ENCODE results near the gene LYPLAL1. TPM values are rescaled to one million over a fixed set of nuclear protein-coding genes. Genes with fewer than 3 reads are reported as not detected.

The LYPLAL1 gene
- 40.3 TPM for total RNA-seq
- polyA plus RNA-seq, result 60.6 TPM
- long read RNA-seq, donor 1, partial matches to known transcripts, result 0 of 7 reads
- long read RNA-seq, donor 1, other reads (novel, unspliced or antisense), result 0 of 7 reads
- long read RNA-seq, donor 2, transcript LYPLAL1-202 (5 exons, 1,898 nt), result major isoform, 11 of 16 reads
- long read RNA-seq, donor 2, partial matches to known transcripts, result 0 of 16 reads
- long read RNA-seq, donor 2, other reads (novel, unspliced or antisense), result 0 of 16 reads
- long read RNA-seq, donor 3, transcript LYPLAL1-202 (5 exons, 1,898 nt), result major isoform, 12 of 18 reads
- long read RNA-seq, donor 3, partial matches to known transcripts, result 0 of 18 reads
- long read RNA-seq, donor 3, other reads (novel, unspliced or antisense), result 0 of 18 reads
- long read RNA-seq, donor 4, transcript LYPLAL1-202 (5 exons, 1,898 nt), result major isoform, 5 of 15 reads
- long read RNA-seq, donor 4, partial matches to known transcripts, result 8 of 15 reads
- long read RNA-seq, donor 4, other reads (novel, unspliced or antisense), result 0 of 15 reads
- long read RNA-seq, donor 5, transcript LYPLAL1-202 (5 exons, 1,898 nt), result major isoform, 19 of 25 reads
- long read RNA-seq, donor 5, partial matches to known transcripts, result 0 of 25 reads
- long read RNA-seq, donor 5, other reads (novel, unspliced or antisense), result 0 of 25 reads
- long read RNA-seq, donor 6, partial matches to known transcripts, result 0 of 5 reads
- long read RNA-seq, donor 6, other reads (novel, unspliced or antisense), result 0 of 5 reads
- long read RNA-seq, donor 7, transcript LYPLAL1-202 (5 exons, 1,898 nt), result major isoform, 6 of 9 reads
- long read RNA-seq, donor 7, partial matches to known transcripts, result 0 of 9 reads
- long read RNA-seq, donor 7, other reads (novel, unspliced or antisense), result 0 of 9 reads
- long read RNA-seq, donor 8, partial matches to known transcripts, result 0 of 3 reads
- long read RNA-seq, donor 8, other reads (novel, unspliced or antisense), result 0 of 3 reads
- long read RNA-seq, donor 9, transcript LYPLAL1-202 (5 exons, 1,898 nt), result major isoform, 5 of 8 reads
- long read RNA-seq, donor 9, partial matches to known transcripts, result 0 of 8 reads
- long read RNA-seq, donor 9, other reads (novel, unspliced or antisense), result 0 of 8 reads
- long read RNA-seq, donor 10, transcript LYPLAL1-202 (5 exons, 1,898 nt), result major isoform, 5 of 6 reads
- long read RNA-seq, donor 10, partial matches to known transcripts, result 0 of 6 reads
- long read RNA-seq, donor 10, other reads (novel, unspliced or antisense), result 0 of 6 reads

DNA sequence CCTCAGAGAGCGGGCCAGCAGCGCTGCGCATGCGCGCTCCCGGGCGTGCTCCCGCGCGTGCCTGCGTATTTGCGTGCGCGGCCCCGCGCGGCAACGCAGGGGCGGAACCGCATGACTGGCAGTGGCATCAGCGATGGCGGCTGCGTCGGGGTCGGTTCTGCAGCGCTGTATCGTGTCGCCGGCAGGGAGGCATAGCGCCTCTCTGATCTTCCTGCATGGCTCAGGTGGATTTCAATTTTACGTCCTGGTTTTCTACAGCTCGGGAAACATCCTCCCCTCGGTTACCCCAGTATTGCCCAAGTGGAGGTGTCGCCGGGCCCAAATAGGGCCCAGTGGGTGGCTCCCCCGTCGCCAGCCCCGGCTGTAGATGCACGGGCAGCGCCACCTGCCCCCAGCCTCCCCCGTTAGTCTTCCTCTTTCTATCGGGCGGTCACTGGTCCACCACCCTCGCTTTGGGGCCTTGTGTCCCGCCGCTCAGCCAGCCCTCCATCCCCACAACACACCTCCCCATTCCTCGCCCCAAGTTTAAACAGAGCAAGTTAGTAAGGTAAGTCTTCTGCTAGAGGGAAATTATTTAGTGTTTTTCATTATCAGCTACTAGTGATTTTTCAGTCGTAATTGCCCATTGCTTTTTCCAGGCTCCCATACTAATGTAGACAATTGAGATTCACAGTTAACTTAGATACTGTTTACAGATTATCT is at the start of gene LYPLAL1:
Gene LYPLAL1 (plus strand): TSS at position 121 of the 702 bp plus-strand sequence. CDS start 13 bp downstream, at position 134.
- WGBS, result under 1% methylated on average over 48 of the region's 48 CpGs
- no peaks in the 10 kb centered on the region for H3K27me3 ChIP-seq (ENCODE audit: control insufficient read depth in 2 of 2, insufficient read depth in 1 of 2, low read length in 1 of 2)
- H3K4me3 ChIP-seq (ENCODE audit: low read length in 2 of 2), result peak within 1 kb of the TSS; percentile 75
- peaks cover 8 to 9% of the 10 kb centered on the region in 2 donors for H3K4me1 ChIP-seq (ENCODE audit: control insufficient read depth in 2 of 2, insufficient read depth in 2 of 2, low read length in 2 of 2)
- peak within 1 kb of the TSS; percentile 89 to 90 for H3K27ac ChIP-seq (ENCODE audit: low read depth in 1 of 2, low read length in 1 of 2)
- H3K9me3 ChIP-seq (ENCODE audit: control insufficient read depth in 2 of 2, insufficient read depth in 1 of 2, low read length in 1 of 2), result no peaks in the 10 kb centered on the region
- DNase-seq (ENCODE audit: low read depth in 6 of 9, low spot score in 9 of 9), result peak; percentile 71 to 95 (median 84)
- peaks cover 0 to 3% of the 10 kb centered on the region in 2 donors for H3K36me3 ChIP-seq (ENCODE audit: control insufficient read depth in 2 of 2, insufficient read depth in 2 of 2, low read length in 1 of 2)

DNA sequence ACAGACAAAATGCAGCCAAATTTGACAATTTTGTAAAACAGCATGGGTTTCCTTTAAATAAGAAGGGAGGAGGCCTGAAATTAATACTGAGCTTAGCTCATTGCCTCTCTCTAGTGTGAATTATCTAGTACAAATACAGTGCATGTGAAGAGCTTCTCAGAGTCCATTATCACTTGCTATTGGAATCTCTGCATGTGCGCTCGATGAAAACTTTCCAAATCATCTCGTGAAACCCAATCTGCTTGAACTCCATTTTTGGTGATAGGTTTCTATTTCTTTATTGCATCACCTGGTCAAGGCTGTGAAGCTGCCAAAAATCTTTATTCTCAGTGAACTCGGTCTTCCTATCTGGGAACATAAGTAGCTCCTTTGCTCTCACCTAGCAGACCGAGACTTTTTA is 49.5 kb upstream of the LYPLAL1 start:
- Histone ChIP-seq H3K27ac (ENCODE audit: low read depth in 1 of 2, low read length in 1 of 2) (no peak overlapping the region), H3K4me3 (ENCODE audit: low read length in 2 of 2) (no peak overlapping the region), H3K27me3 (ENCODE audit: control insufficient read depth in 2 of 2, insufficient read depth in 1 of 2, low read length in 1 of 2) (no peaks in the 10 kb centered on the region), H3K9me3 (ENCODE audit: control insufficient read depth in 2 of 2, insufficient read depth in 1 of 2, low read length in 1 of 2) (no peaks in the 10 kb centered on the region), H3K36me3 (ENCODE audit: control insufficient read depth in 2 of 2, insufficient read depth in 2 of 2, low read length in 1 of 2) (no peaks in the 10 kb centered on the region), H3K4me1 (ENCODE audit: control insufficient read depth in 2 of 2, insufficient read depth in 2 of 2, low read length in 2 of 2) (no peaks in the 10 kb centered on the region)
- peak in 1 of 9 donors; percentile 9 for DNase-seq (ENCODE audit: low read depth in 6 of 9, low spot score in 9 of 9)
- 96% methylated on average over 5 of the region's 5 CpGs for WGBS

DNA sequence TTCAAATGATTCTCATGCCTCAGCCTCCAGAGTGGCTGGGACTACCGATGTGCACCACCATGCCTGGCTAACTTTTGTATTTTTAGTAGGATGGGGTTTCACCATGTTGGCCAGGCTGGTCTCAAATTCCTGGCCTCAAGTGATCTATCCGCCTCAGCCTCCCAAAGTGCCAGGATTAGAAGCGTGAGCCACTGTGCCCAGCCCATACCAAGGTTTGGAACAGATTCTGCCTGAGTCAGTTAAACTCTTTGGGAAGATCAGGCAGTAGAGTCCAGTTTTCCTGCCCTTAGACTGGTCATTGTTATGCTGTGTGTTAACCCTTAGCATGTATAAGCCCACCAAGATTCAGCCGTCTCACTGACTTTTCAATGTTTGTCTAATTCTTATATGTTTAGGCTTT is 48.3 kb upstream of the LYPLAL1 start:
- whole genome bisulfite sequencing, result 97% methylated on average over 4 of the region's 4 CpGs
- H3K27ac ChIP-seq (ENCODE audit: low read depth in 1 of 2, low read length in 1 of 2), result no peak overlapping the region
- DNase-seq (ENCODE audit: low read depth in 6 of 9, low spot score in 9 of 9), result no peak
- no peaks in the 10 kb centered on the region for H3K27me3 ChIP-seq (ENCODE audit: control insufficient read depth in 2 of 2, insufficient read depth in 1 of 2, low read length in 1 of 2)
- no peak overlapping the region for H3K4me3 ChIP-seq (ENCODE audit: low read length in 2 of 2)
- no peaks in the 10 kb centered on the region for H3K36me3 ChIP-seq (ENCODE audit: control insufficient read depth in 2 of 2, insufficient read depth in 2 of 2, low read length in 1 of 2)
- no peaks in the 10 kb centered on the region for H3K9me3 ChIP-seq (ENCODE audit: control insufficient read depth in 2 of 2, insufficient read depth in 1 of 2, low read length in 1 of 2)
- H3K4me1 ChIP-seq (ENCODE audit: control insufficient read depth in 2 of 2, insufficient read depth in 2 of 2, low read length in 2 of 2), result no peaks in the 10 kb centered on the region

DNA sequence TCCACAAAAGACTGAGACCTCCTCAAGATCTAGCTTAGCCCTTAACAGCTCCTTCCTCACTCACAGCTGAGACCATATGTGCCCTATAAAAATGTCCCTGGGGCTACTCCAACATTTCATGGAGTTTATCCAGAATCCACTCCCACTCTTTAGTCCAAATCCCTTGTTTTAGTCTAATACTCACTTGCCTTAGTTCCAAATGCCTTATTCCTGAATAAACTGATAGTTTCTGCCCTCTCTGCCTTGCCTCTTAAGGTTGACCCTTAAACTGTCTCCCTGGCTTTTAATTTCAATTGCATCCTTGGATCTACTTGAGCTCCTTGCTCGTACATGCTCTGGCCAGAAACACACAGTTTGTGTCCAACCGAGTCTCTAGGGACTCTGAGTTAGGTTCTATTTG is 47.3 kb upstream of the LYPLAL1 start:
- Histone ChIP-seq H3K36me3 (ENCODE audit: control insufficient read depth in 2 of 2, insufficient read depth in 2 of 2, low read length in 1 of 2) (no peaks in the 10 kb centered on the region), H3K27me3 (ENCODE audit: control insufficient read depth in 2 of 2, insufficient read depth in 1 of 2, low read length in 1 of 2) (no peaks in the 10 kb centered on the region), H3K27ac (ENCODE audit: low read depth in 1 of 2, low read length in 1 of 2) (no peak overlapping the region), H3K4me1 (ENCODE audit: control insufficient read depth in 2 of 2, insufficient read depth in 2 of 2, low read length in 2 of 2) (no peaks in the 10 kb centered on the region), H3K4me3 (ENCODE audit: low read length in 2 of 2) (no peak overlapping the region), H3K9me3 (ENCODE audit: control insufficient read depth in 2 of 2, insufficient read depth in 1 of 2, low read length in 1 of 2) (no peaks in the 10 kb centered on the region)
- DNase-seq (ENCODE audit: low read depth in 6 of 9, low spot score in 9 of 9), result no peak
- 89% methylated on average over 2 of the region's 2 CpGs for WGBS

DNA sequence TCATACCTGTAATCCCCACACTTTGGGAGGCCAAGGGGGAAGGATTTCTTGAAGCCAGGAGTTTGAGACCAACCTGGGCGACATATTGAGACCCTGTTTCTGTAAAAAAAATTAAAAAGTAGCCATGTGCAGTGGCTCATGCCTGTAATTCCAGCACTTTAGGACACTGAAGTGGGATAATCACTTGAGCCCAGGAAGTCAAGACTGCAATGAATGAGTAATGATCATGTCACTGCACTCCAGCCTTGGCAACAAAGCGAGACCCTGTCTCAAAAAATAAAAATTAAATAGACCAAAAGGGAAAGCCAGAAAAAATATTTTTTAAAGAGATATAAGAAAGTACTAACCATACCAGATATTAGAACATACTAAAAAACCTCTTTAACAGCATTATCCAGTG is 44.7 kb upstream of the LYPLAL1 start:
- no peak overlapping the region for H3K27ac ChIP-seq (ENCODE audit: low read depth in 1 of 2, low read length in 1 of 2)
- no peaks in the 10 kb centered on the region for H3K9me3 ChIP-seq (ENCODE audit: control insufficient read depth in 2 of 2, insufficient read depth in 1 of 2, low read length in 1 of 2)
- 93% methylated on average over 2 of the region's 2 CpGs for WGBS
- H3K27me3 ChIP-seq (ENCODE audit: control insufficient read depth in 2 of 2, insufficient read depth in 1 of 2, low read length in 1 of 2), result no peaks in the 10 kb centered on the region
- H3K4me1 ChIP-seq (ENCODE audit: control insufficient read depth in 2 of 2, insufficient read depth in 2 of 2, low read length in 2 of 2), result no peaks in the 10 kb centered on the region
- DNase-seq (ENCODE audit: low read depth in 6 of 9, low spot score in 9 of 9), result no peak
- no peak overlapping the region for H3K4me3 ChIP-seq (ENCODE audit: low read length in 2 of 2)
- no peaks in the 10 kb centered on the region for H3K36me3 ChIP-seq (ENCODE audit: control insufficient read depth in 2 of 2, insufficient read depth in 2 of 2, low read length in 1 of 2)

DNA sequence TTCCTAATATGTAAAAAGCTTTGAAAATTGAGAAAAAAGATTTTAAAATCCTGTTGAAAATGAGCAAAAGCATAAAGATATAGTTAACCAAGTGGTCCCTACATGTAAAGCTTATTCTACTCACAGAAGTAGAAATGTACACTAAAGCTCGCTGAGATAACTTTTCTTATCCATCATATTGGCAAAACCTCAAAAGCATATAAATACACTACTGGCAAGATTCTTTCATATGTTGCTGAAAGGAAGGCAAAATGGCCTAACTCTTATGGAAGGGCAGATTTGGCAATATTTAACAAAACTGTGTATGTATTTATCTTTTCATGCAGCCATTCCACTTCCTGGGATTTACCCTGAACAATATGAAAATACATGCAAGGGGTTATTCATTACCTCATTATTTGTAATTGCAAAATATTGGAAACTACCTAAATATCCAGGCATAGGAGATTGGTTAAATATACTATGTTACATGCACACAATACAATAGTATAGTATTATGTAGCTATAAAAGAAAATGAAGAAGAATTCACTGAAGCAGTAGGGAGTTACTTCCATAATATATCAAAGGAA is 43.2 kb upstream of the LYPLAL1 start:
- Histone ChIP-seq H3K36me3 (ENCODE audit: control insufficient read depth in 2 of 2, insufficient read depth in 2 of 2, low read length in 1 of 2) (no peaks in the 10 kb centered on the region), H3K4me3 (ENCODE audit: low read length in 2 of 2) (no peak overlapping the region), H3K27me3 (ENCODE audit: control insufficient read depth in 2 of 2, insufficient read depth in 1 of 2, low read length in 1 of 2) (no peaks in the 10 kb centered on the region), H3K27ac (ENCODE audit: low read depth in 1 of 2, low read length in 1 of 2) (no peak overlapping the region), H3K4me1 (ENCODE audit: control insufficient read depth in 2 of 2, insufficient read depth in 2 of 2, low read length in 2 of 2) (no peaks in the 10 kb centered on the region), H3K9me3 (ENCODE audit: control insufficient read depth in 2 of 2, insufficient read depth in 1 of 2, low read length in 1 of 2) (no peaks in the 10 kb centered on the region)
- DNase-seq (ENCODE audit: low read depth in 6 of 9, low spot score in 9 of 9), result no peak
- WGBS, result 97% methylated on average over 1 of the region's 1 CpG

DNA sequence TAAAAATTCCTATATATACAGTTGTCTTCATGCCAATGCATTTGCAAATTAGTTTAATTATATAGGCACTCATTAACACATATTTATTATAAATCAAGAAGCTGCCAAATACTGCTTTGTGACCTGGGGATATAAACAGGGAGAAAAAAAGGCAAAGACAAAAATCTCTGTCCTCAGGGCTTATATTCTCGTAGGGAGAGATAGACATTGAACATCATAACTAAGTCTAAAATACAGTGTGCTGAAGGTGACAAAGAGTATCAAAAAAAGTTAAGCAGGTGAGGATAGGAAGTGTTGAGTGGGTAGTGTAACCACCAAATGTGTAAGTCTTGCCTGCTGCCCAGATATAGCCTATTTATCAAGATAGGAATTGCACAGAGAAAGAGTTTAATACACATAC is 40.7 kb upstream of the LYPLAL1 start:
- H3K4me3 ChIP-seq (ENCODE audit: low read length in 2 of 2), result no peak overlapping the region
- WGBS, result 91% methylated on average over 1 of the region's 1 CpG
- H3K36me3 ChIP-seq (ENCODE audit: control insufficient read depth in 2 of 2, insufficient read depth in 2 of 2, low read length in 1 of 2), result no peaks in the 10 kb centered on the region
- no peaks in the 10 kb centered on the region for H3K9me3 ChIP-seq (ENCODE audit: control insufficient read depth in 2 of 2, insufficient read depth in 1 of 2, low read length in 1 of 2)
- no peak for DNase-seq (ENCODE audit: low read depth in 6 of 9, low spot score in 9 of 9)
- no peaks in the 10 kb centered on the region for H3K27me3 ChIP-seq (ENCODE audit: control insufficient read depth in 2 of 2, insufficient read depth in 1 of 2, low read length in 1 of 2)
- no peak overlapping the region for H3K27ac ChIP-seq (ENCODE audit: low read depth in 1 of 2, low read length in 1 of 2)
- no peaks in the 10 kb centered on the region for H3K4me1 ChIP-seq (ENCODE audit: control insufficient read depth in 2 of 2, insufficient read depth in 2 of 2, low read length in 2 of 2)

DNA sequence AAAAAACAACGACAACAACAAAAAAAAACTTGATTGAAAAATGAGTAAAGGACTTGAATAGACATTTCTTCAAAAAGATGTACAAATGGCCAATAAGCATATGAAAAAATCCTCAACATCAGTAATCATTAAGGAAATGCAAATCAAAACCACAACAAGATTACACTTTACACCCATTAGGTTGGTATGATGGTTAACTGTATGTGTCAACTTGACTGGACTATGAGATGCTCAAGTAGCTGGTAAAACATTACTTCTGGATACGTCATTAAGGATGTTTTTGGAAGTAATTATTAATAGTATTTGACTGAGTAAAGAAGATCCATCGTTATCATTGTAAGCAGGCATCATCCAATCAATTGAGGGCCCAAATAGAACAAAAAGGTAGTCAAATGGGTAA is 34.9 kb upstream of the LYPLAL1 start:
- no peak for DNase-seq (ENCODE audit: low read depth in 6 of 9, low spot score in 9 of 9)
- Histone ChIP-seq H3K4me1 (ENCODE audit: control insufficient read depth in 2 of 2, insufficient read depth in 2 of 2, low read length in 2 of 2) (no peaks in the 10 kb centered on the region), H3K27me3 (ENCODE audit: control insufficient read depth in 2 of 2, insufficient read depth in 1 of 2, low read length in 1 of 2) (no peaks in the 10 kb centered on the region), H3K36me3 (ENCODE audit: control insufficient read depth in 2 of 2, insufficient read depth in 2 of 2, low read length in 1 of 2) (no peaks in the 10 kb centered on the region), H3K27ac (ENCODE audit: low read depth in 1 of 2, low read length in 1 of 2) (no peak overlapping the region), H3K4me3 (ENCODE audit: low read length in 2 of 2) (no peak overlapping the region), H3K9me3 (ENCODE audit: control insufficient read depth in 2 of 2, insufficient read depth in 1 of 2, low read length in 1 of 2) (no peaks in the 10 kb centered on the region)
- WGBS, result 89% methylated on average over 3 of the region's 3 CpGs
